ENCODE measurements around the gene CDK13. TPM values are rescaled to one million over a fixed set of nuclear protein-coding genes. Genes with fewer than 3 reads are reported as not detected.
"Not testable (repeated sequence)": the region's sequence is repeated elsewhere in the genome, so short reads cannot be mapped to it uniquely, and the experiment has no call there.

Gene CDK13
- total RNA-seq, 2 experiments from 2014 or later = 84.3 to 90.9 TPM

DNA sequence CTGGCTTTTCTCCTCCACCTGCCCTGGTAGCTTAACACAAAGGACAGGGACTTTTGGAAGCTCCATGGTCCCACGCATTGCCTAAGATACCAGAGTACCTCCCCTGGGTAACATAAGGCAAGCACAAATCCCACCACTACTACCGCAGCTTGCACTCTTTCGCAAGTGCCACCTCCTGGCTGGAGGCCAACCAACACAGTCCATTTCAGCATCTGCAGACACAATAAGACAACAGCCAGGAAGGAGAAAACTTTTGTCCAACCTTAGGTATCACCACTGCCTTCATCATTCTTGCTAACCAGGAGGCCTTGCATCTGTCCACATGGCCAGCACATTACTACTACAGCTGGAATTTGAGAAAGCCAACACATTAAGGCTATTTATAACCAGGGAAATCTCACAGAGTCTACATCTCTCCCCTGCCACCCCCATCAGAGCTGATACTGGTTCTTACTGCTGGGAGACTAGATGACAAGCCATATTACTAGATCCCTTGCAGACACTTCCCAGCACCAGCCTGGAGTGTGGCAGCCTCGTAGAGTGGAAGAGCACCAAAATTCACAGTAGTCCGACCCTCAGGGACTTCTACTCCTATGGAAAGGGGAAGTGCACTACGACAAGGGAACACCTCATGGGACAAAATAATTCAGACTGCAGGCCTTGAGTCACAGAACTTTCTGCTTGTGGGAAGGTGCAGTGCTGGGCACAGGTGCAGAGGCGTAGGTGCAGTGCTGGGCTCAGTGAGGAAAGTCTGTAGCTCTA lies 39.8 kb upstream of the CDK13 start:
- ChIA-PET POLR2A (interaction anchor here (1.1 kb wide), 1 partner anchor 8 kb away, joined by 3 read pairs; no protein-coding TSS in a partner anchor), CTCF (ENCODE audit: unreplicated experiment) (no interaction called here)
- Histone ChIP-seq H3K27ac (ENCODE audit: low read depth, low read length, poor library complexity, severe bottlenecking) (no peak overlapping the region), H2AFZ (ENCODE audit: low read length) (no peak overlapping the region), H4K20me1 (ENCODE audit: insufficient read depth, low read length) (no peaks in the 10 kb centered on the region), H3K4me3 (ENCODE audit: low read depth, low read length, poor library complexity, severe bottlenecking) (no peak overlapping the region), H3K4me2 (ENCODE audit: low read length) (no peak overlapping the region), H3K36me3 (ENCODE audit: insufficient read depth, low read length) (no peaks in the 10 kb centered on the region), H3K9me2 (ENCODE audit: insufficient read depth, low read length) (no peaks in the 10 kb centered on the region), H3K4me1 (ENCODE audit: insufficient read depth, low read length, poor library complexity, severe bottlenecking) (no peaks in the 10 kb centered on the region), H3K9me3 (ENCODE audit: low read length) (no peaks in the 10 kb centered on the region; the same call in 1 of the 2 replicates), H3K79me2 (ENCODE audit: insufficient read depth, low read depth, low read length) (no peaks in the 10 kb centered on the region)
- BruUV-seq (replicated peaks) = no TSS peak
- no peak for DNase-seq (ENCODE audit: low spot score)
- intact Hi-C loops (cut with micrococcal nuclease; ENCODE audit: unreplicated experiment) = no loop called here
- TF ChIP-seq EZH2phosphoT487 (IDR thresholded peaks at IDR 0.05; ENCODE audit: borderline replicate concordance, low read depth, low read length) = no peak
- TF ChIP-seq, protein P1, sequence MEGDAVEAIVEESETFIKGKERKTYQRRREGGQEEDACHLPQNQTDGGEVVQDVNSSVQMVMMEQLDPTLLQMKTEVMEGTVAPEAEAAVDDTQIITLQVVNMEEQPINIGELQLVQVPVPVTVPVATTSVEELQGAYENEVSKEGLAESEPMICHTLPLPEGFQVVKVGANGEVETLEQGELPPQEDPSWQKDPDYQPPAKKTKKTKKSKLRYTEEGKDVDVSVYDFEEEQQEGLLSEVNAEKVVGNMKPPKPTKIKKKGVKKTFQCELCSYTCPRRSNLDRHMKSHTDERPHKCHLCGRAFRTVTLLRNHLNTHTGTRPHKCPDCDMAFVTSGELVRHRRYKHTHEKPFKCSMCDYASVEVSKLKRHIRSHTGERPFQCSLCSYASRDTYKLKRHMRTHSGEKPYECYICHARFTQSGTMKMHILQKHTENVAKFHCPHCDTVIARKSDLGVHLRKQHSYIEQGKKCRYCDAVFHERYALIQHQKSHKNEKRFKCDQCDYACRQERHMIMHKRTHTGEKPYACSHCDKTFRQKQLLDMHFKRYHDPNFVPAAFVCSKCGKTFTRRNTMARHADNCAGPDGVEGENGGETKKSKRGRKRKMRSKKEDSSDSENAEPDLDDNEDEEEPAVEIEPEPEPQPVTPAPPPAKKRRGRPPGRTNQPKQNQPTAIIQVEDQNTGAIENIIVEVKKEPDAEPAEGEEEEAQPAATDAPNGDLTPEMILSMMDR (conservative IDR thresholded peaks at IDR 0.05; ENCODE audit: low read length) = no peak

DNA sequence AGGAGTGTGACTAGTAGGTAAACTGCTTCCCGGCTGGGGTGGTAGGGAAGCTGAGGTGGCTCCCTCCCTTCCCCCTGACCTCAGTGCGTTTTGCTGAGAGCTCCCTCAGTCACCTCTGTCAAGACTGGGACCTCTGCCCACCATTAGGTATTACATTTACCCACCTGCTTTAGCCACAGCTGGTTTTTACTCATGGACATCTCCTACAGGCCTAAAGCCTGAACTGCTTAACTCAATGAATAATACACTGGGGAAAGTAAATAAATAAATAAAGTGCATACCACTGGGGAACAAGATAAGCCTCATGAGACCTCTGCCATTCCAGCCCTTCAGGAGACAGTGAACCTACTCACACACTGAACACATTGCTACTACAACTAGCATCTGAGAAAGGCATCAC lies 38.9 kb upstream of the CDK13 start:
- Histone ChIP-seq H3K4me3 (ENCODE audit: low read depth, low read length, poor library complexity, severe bottlenecking) (no peak overlapping the region), H4K20me1 (ENCODE audit: insufficient read depth, low read length) (no peaks in the 10 kb centered on the region), H3K9me2 (ENCODE audit: insufficient read depth, low read length) (no peaks in the 10 kb centered on the region), H3K4me2 (ENCODE audit: low read length) (no peak overlapping the region), H3K4me1 (ENCODE audit: insufficient read depth, low read length, poor library complexity, severe bottlenecking) (no peaks in the 10 kb centered on the region), H3K27ac (ENCODE audit: low read depth, low read length, poor library complexity, severe bottlenecking) (no peak overlapping the region), H3K36me3 (ENCODE audit: insufficient read depth, low read length) (no peaks in the 10 kb centered on the region), H3K9me3 (ENCODE audit: low read length) (no peaks in the 10 kb centered on the region; the same call in 1 of the 2 replicates), H2AFZ (ENCODE audit: low read length) (no peak overlapping the region), H3K79me2 (ENCODE audit: insufficient read depth, low read depth, low read length) (no peaks in the 10 kb centered on the region)
- DNase-seq (ENCODE audit: low spot score) = no peak
- ChIA-PET POLR2A (interaction anchor here (1.1 kb wide), 1 partner anchor 9 kb away, joined by 3 read pairs; no protein-coding TSS in a partner anchor), CTCF (ENCODE audit: unreplicated experiment) (no interaction called here)
- BruUV-seq (replicated peaks) = no TSS peak
- TF ChIP-seq EZH2phosphoT487 (IDR thresholded peaks at IDR 0.05; ENCODE audit: borderline replicate concordance, low read depth, low read length) = no peak
- TF ChIP-seq, protein P1 (conservative IDR thresholded peaks at IDR 0.05; ENCODE audit: low read length) = no peak
- intact Hi-C loops (cut with micrococcal nuclease; ENCODE audit: unreplicated experiment) = no loop called here

DNA sequence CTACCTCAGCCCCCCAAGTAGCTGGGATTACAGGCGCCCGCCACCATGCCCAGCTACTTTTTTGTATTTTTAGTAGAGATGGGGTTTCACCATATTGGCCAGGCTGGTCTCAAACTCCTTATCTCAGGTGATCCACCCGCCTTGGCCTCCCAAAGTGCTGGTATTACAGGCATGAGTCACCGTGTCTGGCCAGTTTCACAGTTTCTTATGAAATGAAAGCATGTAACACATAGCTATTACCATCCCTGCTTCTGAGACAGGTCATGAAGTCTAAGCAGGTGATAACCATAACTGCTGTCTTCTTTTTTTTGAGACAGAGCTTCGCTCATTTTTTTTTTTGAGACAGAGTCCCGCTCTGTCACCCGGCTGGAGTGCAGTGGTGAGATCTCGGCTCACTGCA lies 34.2 kb upstream of the CDK13 start:
- H2AFZ ChIP-seq (ENCODE audit: low read length); H3K4me3 ChIP-seq (ENCODE audit: low read depth, low read length, poor library complexity, severe bottlenecking); H3K9me3 ChIP-seq (ENCODE audit: low read length); H3K9me2 ChIP-seq (ENCODE audit: insufficient read depth, low read length); H4K20me1 ChIP-seq (ENCODE audit: insufficient read depth, low read length); BruUV-seq (replicated peaks); H3K79me2 ChIP-seq (ENCODE audit: insufficient read depth, low read depth, low read length); H3K4me1 ChIP-seq (ENCODE audit: insufficient read depth, low read length, poor library complexity, severe bottlenecking); intact Hi-C loops (cut with micrococcal nuclease; ENCODE audit: unreplicated experiment); H3K27ac ChIP-seq (ENCODE audit: low read depth, low read length, poor library complexity, severe bottlenecking); DNase-seq (ENCODE audit: low spot score); H3K36me3 ChIP-seq (ENCODE audit: insufficient read depth, low read length); H3K4me2 ChIP-seq (ENCODE audit: low read length); CTCF ChIA-PET (ENCODE audit: unreplicated experiment): not testable (repeated sequence)
- POLR2A ChIA-PET = interaction anchor here (0.7 to 1.1 kb wide), 2 partner anchors 26 to 318 kb away, joined by 3 to 4 read pairs; no protein-coding TSS in a partner anchor
